ENCODE results near the gene IFNLR1.
A peak's percentile ranks its signal among the peaks of the same experiment; 100 is the strongest.

The IFNLR1 gene

DNA sequence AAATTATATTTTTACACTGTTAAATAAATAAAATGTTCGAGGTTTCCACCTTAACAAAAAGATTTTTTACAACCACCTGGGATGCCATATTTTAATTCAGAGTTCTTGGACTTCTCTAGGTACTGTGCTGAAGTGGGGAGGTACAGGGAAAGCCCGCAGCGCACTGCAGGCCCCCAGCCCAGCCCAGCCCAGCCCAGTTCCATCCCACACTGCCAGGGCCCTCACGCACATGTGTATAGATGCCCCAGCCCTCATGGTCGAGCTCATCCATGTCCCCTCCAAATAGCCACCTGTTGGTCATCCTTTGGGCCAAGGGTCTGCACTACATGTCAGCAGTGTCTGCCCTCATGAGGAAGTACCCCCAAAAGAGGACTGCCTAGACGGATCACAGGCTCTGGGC, 63.5 kb downstream of the IFNLR1 start:
- DNase-seq, result no peak

- DNase-seq, result no peak
These were observed 64.3 kb downstream of the IFNLR1 start for GRCh38 chr1:24122776-24123175.

GRCh38 chr1:24121406-24121805, 65.7 kb downstream of the IFNLR1 start:
- DNase-seq, result no peak

DNA sequence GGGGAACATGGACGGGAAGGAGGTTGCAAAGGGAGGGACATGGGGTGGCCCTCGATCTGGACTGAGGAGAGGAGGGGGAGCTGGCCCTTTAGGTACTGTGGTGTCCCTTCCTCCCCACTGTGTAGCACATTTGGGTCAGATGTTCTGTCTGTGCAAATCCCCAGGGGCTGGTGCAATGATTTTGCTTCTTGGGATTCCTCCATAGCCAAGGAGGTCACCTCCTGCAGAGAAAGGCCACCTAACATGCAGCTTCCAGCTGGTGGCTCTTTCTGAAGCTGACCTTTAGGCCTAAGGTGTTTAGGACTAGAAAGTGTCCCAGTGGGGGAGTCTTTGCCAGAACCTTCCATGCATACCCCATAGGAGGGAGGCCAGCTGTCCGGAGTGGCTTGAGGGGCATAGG, 66.1 kb downstream of the IFNLR1 start:
- DNase-seq, result no peak

DNA sequence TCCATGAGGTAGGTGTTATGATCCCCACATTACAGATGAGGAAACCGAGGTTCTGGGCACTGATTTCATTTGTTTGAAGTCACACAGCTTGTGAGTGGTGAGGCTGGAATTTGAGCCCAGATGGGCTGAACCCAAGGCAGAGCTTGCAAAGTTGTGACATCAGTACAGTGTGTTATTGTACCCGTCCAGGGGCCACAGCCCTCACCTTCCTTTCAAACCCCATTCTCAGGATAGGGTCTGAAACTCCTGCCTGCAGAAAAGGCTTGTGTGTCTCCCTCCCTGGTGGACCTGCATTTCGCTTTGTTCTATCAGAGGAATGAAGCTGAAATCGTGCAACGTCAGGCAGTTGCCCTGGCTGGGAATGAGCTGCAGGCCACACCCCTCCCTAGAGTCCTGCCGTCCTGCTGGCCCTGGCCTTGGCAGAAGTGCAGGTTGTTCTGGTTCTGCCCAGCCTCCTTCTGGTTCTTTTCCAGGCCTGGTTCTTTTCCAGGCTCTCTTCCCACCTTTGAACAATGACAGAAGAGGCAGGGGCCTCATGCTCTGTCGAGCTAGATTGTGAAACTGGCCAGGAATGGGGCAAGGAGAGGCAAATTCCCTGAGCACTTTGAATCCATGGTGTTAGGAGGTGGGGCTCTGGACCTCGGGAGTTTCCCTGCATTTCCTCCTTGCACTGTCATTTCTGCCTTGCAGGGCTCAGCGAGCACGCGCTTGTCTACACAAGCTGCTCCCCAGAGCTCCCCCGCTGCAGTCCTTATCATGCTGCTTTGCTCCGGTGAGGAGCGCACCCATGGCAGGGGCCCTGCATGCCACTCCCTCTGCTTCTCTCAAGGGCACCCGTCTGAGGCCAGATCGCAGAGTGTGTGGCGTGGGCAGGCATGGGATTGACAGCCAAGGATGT, 67.0 kb downstream of the IFNLR1 start:
- no peak for DNase-seq

DNA sequence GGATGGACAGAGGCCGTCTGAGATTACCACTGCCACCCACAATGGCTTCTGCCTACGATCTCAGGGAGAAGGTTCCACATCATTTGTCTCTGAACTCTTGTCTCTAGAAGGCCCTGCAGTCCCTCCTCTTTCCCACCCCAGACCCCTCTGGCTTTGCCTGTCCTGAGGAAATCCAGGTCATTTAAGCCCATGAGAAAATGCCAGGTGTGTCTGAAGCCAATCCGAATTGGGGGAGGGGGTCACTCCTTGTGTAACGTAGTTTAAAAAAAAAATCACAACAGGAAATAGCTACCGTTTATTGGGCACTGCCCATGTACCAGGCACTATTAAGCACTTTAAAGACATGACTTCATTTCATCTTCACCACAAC, 67.6 kb downstream of the IFNLR1 start:
- DNase-seq, result no peak

DNA sequence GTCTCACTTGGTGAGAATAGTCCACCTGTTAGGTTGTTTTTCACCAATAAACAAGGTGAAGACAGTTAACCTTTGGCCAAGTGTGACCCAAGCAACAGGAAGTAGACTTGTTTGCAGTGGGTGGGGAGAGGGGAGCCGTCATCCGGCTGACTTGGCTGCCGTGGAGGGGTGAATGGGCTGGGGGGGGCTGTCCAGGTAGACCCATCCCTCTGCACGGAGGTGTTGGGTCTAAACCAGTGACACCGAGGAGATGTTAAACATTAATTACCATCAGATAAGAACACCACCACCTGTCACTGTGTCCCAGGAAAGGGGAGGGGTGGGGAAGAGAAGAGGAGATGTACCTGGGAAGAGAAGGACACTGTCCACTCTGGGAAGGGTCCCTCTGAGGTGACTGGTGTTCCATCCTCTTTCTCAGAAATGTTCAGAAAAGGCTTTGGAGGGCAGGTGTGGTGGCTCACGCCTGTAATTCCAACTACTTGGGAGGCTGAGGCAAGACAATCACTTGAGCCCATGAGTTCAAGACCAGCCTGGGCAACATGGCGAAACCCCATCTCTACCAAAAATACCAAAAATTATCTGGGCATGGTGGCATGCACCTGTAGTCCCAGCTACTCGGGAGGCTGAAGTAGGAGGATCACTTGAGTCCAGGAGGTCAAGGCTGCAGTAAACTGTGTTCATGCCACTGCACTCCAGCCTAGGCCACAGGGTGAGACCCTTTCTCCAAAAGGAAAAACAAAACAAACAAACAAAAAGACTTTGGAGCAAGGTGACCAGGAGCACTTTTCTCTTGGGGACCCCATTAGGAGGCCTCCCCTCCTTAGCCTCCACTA, 68.5 kb downstream of the IFNLR1 start:
- no peak for DNase-seq

DNA sequence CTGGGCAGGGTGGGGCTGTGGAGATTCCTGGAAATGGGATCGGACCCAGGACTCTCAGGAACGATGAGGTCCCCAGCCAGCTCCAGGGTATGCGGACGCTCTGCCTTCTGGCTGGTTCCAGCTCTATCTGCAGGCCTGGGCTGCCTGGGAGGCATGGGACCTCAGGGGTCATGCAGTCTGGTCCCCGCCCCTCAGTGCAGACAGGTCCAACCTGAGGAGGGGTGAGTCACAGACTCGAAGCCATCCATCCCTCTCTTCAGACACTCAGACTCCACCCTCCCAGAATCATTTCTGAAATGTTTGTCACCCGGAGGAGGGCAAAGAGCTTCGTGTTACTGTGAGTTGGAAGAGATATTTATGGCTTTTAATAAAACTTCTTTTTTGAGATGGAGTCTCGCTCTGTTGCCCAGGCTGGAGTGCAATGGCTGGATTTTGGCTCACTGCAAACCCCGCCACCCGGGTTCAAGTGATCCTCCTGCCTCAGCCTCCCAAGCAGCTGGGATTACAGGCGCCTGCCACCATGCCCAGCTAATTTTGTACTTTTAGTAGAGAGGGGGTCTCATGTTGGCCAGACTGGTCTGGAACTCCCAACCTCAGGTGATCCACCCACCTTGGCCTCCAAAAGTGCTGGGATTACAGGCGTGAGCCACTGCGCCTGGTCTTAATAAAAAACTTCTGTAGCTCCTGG, 69.2 kb downstream of the IFNLR1 start:
- DNase-seq, result no peak

GRCh38 chr1:24117132-24117531, 70.0 kb downstream of the IFNLR1 start:
- DNase-seq, result no peak

GRCh38 chr1:24114753-24115152, 72.3 kb downstream of the IFNLR1 start:
- DNase-seq, result no peak

DNA sequence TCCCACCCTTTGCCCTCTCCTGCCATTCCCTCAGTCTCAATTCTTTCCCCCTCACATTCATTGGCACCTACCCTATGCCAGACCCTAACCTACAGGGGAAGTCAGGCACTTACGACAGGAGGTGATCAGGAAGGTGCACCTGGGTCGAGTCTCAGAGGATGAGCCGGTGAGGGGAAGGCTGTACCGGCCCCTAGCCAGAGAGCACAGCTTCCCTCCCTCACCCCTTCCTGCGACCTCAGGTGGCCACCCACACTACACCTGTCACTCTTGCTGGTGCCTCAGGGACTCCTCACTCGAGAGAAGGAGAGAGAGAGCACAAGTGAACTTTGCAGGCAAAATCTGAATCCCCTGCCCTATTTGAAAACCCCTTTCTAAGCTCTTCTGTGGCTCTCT, 73.5 kb downstream of the IFNLR1 start:
- no peak for DNase-seq

- DNase-seq, result peak; percentile 76
These were observed 74.9 kb downstream of the IFNLR1 start, which contains the start of gene MYOM3 for GRCh38 chr1:24111996-24112779. MYOM3 (minus strand) TSS chr1:24112135; CDS start chr1:24108636, 3,499 bp downstream.

GRCh38 chr1:24111262-24111995, 75.7 kb downstream of the IFNLR1 start:
- DNase-seq, result no peak

DNA sequence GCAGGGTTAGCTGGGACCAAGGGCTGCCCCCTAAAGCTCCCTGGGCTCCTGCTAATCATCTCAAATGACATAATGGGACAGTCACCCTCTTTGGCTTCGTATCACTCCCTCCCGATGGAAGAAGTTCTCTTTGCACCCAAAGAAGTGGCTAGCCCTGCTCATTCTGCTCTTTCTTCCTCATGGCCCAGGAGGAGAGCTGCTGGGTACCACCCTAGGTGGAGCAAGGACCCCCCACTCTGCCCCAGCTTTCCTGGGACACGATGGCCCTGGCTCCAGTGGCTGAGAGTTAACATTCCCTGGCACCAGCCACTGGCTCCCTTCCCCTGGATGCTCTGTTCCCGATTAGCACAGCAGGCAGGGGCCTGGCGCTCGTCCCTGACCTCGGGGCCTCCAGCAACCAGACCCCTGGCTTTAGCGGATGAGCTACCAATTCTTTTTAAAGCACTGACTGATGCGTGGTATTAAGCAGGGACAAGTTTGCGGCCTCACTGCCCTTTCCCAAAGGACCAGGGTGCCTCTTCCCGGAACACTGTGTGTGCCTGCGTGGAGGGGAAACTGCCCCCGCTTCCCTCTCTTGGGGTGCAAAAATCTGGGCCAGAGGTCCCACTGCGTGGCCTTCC, 76.3 kb downstream of the IFNLR1 start:
- DNase-seq, result no peak

DNA sequence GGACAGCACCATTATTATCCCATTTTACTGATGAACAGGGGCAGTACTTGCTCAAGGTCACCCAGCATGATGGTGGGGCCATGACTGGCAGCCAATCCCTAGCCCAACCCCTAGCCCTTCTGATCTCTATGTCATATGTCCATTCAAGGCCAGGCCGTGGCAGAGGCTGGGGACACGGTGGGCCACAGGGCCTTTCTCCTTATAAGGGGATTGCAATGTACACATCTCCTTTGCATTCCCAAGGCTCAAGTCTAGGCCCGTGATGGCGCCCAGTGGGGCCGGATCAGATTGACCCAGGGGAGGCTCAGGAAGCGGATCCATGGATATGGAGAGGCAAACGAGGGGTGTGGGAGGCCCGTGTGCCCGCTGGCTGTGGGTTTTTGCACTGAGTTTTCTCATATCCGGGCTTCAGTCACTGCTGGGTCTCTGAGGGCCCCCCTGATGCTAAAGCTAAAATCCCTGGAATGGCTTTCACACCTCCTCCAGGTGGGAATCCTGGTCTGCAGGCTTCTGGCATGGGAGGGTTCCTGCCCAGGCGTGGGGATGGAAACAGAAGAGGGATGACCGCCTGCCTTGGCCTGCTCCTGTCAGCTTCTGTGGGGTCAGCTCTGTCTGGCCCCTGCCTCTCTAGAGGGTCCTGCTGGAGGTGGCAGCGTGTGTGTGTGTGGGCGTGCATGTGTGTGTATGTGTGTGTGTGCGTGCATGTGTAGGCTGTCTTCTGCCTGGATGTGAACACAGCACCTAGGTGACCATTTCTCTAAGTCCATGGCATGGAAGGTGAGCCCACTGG, 77.2 kb downstream of the IFNLR1 start:
- no peak for DNase-seq

- DNase-seq, result no peak
These were observed 78.0 kb downstream of the IFNLR1 start for GRCh38 chr1:24109166-24109483.

GRCh38 chr1:24108334-24109165, 78.5 kb downstream of the IFNLR1 start:
- peak; percentile 63 for DNase-seq

GRCh38 chr1:24107462-24108138, 79.5 kb downstream of the IFNLR1 start:
- no peak for DNase-seq
